GM19240 (cell line): ENCODE measurements around the gene RHOF.
A peak's percentile ranks its signal among the peaks of the same experiment; 100 is the strongest.
"Not testable (repeated sequence)": the region's sequence is repeated elsewhere in the genome, so short reads cannot be mapped to it uniquely, and the experiment has no call there.

Experiments used
- DNase-seq: peaks from one replicate; pipeline ENCODE4 v3.0.0; 2011; ENCODE audit warnings: low spot score; ENCODE audit not compliant: insufficient read length

Gene RHOF

GRCh38 chr12:121776190-121777098 lies 17.0 kb downstream of the RHOF start:
- peak; percentile 92 for DNase-seq

- DNase-seq = no peak
Observed at GRCh38 chr12:121775501-121775900, 18.0 kb downstream of the RHOF start.

DNA sequence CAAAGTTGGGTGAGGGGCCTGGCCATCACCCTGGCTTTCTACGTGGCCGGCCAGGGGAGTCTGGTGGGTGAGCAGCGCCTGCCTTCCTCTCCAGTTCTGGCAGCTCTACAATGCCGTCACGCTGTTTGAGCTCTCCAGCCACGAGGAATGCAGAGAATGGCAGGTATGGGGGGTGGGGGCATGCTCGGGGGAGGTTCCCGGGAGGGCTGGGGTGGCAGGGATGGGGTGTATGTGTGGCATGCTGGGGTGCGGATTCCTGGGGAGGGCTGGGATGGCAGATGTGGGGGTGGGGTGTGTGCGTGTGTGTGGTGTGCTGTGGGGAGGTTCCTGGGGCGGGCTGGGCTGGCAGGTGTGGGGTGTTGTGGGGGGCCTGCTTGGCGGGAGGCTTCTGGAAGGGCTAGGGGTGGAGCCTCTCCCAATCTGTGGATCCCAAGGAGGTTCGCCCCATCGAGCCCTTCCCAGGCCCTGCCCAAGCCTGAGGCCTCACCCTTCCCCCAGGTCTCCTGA lies 18.5 kb downstream of the RHOF start:
- DNase-seq = no peak

- peak; percentile 97 for DNase-seq
Observed at GRCh38 chr12:121773011-121773777, 20.3 kb downstream of the RHOF start.

DNA sequence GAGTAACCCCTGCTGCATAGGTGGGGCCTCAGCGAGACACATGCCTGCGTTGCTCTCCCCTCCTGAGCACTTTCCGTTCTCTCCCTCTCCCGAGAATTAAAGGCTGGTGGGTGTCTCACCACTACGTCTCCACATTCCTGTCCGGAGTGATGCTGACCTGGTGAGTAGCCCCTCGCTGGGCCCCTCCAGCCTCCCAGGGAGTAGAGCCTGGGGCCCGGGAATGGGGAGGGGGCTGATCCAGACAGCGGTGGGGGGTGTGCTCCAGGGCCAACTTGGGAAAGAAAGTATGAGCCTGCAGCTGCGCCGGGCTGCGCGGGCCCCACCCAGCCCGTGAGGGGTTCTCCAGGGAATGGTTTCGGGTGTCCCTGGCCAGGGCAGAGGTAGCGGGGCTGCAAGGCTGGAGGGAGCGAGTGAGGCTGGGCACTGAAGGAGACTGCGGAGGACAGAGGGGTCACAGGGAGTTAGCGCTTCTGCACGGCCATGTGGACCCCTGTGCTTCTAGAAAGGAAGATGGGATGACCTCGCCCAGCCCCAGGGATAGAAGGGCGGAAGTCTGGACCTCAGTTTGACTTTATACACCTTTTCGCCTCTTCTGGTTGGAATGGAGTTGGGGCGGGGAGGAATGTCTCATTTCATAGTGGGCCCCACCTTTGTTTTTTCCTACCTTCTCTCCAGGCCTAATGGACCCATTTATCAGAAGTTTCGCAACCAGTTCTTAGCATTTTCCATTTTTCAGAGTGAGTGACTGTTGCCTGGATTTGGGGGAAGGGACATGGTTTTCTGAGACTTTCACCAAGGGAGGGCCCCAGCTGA lies 22.5 kb downstream of the RHOF start:
- no peak for DNase-seq

DNA sequence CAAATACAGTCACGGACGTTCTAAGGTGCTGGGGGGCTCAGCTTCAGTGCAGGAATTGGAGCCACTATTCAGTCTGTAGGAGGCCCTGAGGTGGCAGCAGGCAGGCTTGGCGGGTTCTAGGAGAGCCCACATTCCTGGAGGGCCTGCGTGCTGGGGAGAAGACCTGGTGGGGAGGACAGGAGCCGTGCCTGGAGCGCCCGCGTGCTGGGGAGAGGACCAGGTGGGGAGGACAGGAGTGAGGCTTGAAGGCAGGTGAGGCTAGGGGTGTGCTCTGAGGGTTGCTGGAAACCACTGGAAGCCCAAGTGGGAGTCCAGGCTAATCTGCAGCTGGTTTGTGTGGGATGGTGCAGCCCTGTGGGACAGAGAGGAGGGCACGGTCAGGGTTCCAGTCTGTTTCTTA lies 23.1 kb downstream of the RHOF start:
- DNase-seq = no peak

- DNase-seq = no peak
Observed at GRCh38 chr12:121769831-121770301, 23.6 kb downstream of the RHOF start.

DNA sequence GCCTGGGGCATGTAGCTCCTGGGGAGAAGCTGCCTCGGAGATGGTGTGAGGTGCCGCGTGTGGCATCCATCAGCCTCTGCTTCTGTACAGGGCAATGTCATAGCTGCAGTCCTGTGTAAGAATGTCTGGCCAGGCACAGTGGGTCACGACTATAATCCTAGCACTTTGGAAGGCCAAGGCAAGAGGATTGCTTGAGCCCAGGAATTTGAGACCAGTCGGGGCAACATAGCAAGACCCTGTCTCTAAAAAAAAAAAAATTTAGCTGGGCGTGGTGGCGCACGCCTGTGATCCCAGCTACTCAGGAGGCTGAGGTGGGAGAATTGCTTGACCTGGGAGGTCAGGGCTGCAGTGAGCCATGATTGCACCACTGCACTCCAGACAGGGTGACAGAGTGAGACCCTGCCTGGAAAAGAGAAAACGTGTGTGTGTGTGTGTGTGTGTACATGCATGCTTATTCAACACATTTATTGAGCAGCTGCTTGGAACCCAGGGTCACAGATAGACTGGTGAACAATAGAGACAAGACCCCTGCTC lies 24.1 kb downstream of the RHOF start:
- no peak for DNase-seq

- no peak for DNase-seq
Observed at GRCh38 chr12:121767525-121768016, 25.9 kb downstream of the RHOF start.

DNA sequence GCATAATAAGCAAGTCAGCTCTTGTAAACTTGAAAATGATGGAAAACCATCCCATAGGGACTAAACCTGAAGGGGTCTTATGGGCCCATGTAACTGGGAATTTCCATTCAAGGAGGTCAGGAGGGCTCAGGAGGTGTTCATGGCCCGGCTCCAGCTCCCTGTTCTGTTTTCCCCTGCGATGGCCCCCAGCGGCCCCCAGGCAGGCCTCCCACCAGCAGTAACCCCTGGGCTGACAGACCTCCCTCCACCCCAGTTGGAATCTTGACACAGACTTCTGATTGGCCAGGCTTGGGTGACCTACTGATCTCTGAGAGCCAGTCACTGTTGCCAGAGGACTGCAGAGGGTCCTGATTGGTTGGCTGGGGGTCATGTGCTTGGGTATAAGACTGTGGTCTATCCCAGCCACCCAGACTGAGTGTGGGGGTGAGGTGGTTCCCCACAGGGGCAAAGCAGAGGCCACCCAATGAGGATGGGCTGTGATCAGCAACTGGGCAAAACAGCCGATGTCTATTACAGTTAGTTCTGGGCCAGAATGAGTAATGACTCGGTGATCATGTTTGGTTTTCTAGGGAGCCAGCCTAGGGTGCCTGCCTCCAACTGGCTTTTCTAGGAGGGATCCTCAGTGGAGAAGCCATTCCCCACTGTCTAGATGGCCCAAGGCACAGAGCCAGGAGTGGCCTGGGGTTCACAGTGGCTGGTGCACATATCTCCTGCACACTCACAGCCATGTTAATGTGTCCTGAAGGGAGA lies 27.0 kb downstream of the RHOF start:
- no peak for DNase-seq

DNA sequence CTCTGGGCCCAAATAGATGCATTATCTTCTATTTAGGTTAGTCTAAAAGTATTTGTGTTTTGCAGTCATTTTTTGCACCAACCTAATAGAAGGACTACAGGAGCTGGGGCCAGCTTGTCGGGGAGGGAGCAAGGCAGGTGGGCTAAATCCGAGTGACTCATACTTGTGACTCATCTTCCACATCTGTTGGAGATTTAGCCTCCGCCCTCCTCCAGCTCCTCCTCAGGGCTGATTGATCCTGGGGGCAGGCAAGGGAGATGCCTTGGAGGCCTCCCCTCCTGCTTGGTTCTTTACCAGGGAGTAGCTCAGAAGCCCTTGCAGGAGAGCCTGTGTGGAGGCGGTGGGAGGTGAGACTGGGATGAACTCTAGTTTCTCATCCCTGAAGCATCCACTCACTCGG lies 27.9 kb downstream of the RHOF start:
- DNase-seq = no peak

- DNase-seq = no peak
Observed at GRCh38 chr12:121764808-121765207, 28.7 kb downstream of the RHOF start.

DNA sequence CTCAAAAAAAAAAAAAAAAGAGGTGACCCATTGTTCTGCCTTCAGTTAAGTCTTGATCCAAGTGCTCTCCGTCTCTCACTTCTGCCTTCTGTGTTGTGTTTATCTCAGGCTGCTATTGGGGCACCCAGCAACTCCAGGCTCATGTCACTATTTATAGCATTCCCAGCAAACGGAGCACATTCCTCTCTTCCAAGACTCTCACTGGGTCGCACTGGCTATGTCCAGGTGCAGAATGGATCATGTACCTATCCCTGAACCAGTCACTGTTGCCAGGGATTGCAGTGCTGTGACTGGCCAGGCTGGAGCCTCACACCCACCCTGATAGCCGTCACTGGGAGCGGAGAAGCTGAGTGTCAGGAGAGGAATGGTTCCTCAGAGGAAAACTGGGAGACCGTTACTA lies 31.2 kb downstream of the RHOF start:
- no peak for DNase-seq

DNA sequence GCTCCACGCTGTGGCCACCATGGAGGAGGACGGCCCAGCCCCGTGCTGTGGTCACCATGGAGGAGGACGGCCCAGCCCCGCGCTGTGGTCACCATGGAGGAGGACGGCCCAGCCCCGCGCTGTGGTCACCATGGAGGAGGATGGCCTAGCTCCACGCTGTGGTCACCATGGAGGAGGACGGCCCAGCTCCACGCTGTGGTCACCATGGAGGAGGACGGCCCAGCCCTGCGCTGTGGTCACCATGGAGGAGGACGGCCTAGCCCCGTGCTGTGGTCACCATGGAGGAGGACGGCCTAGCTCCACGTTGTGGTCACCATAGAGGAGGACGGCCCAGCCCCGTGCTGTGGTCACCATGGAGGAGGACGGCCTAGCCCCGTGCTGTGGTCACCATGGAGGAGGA lies 35.0 kb downstream of the RHOF start:
- DNase-seq = not testable (repeated sequence)

DNA sequence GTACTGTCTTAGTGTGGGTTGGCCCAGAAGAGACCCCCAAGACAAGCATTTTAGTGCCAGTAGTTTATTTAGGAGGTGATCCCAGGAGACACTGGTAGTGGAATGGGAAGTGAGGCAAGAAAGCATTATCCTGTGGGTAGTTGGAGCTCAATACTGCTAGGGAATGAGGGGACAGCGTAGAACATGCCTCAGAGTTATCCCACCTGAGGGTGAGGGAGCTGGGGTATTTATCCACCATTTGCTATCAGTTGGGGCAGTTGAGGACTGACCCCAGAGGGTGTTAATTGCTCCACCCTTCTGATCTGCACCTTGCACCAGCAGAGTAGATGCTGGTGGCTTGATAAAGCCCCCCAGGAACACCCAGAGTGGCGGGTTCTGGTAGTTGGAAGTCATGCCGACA lies 37.9 kb downstream of the RHOF start:
- DNase-seq = no peak

DNA sequence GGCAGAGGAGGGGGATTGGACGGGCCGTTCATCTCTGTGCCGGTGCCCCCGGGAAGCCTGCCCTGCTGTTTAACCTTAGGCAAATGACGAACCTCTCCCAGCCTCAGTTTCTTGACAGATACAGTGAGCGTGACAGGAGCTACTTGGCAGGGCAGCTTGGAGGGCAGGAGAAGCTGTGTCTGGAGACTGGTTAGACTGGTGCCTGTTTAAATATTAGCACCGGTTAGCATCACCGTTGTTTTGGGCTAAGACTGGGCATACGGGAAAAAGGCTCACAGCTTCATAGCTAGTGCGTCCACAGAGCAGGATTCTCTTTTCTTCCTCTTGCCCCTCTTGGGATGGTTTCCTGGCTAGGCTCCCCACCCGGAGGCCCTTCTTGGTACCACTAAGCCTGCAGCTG lies 38.7 kb downstream of the RHOF start:
- no peak for DNase-seq

GRCh38 chr12:121753844-121754264 lies 39.6 kb downstream of the RHOF start:
- no peak for DNase-seq

DNA sequence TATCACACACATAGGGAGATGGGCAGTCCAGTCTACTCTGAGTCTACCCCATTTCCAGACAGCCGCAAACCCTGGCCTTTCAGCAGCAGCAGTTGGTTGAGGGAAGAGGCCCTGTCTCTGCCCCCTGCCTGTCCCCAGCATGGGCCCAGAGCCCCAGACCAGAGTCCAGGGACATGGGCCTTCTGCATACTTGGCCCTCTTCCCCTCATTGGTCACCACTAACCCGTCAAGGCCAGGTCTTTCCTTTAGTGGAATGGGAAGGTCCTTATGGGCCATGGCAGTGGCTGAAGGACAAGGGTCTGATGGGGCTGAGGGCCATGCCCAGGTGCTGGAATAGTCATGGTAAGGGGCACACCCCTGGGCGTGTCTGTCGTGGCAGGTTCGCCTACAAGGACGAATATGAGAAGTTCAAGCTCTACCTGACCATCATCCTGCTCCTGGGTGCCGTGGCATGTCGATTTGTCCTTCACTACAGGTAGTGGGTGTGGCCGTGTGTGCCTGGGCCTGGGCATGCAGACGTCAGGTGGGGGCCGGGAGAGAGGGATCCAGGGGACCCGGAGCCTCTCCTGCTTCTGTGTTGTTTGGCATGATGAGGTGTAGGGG lies 41.6 kb downstream of the RHOF start:
- no peak for DNase-seq

GRCh38 chr12:121751034-121751433 lies 42.5 kb downstream of the RHOF start:
- DNase-seq = no peak

- no peak for DNase-seq
Observed at GRCh38 chr12:121750507-121750955, 43.0 kb downstream of the RHOF start.
